K562 (cell line): ENCODE data around the gene PIM3. TPM values are rescaled to one million over a fixed set of nuclear protein-coding genes. Genes with fewer than 3 reads are reported as not detected.

Experiments
- ATAC-seq: fragments of 200-7000 bp; cut with Tn5 transposase; 3 replicates; pipeline ENCODE4 v1.9.1; 2020; ENCODE audit warnings: moderate library complexity
- BruUV-seq: library from RNA; stranded (reverse); fragments of 400-500 nt; replicated peaks from 2 replicates; lab custom pipeline; 2021; lab: Mats Ljungman, UMichigan
- CTCF ChIA-PET: fragments of 300-600 bp; formaldehyde crosslinking; extraction: SDS; loops from one replicate; lab custom pipeline; 2021; ENCODE audit warnings: low intra/inter-chr PET ratio; lab: Yijun Ruan, JAX
- POLR2A ChIA-PET: fragments of 300-600, 350-650 bp; sonication (Branson Sonifier 250); formaldehyde crosslinking; extraction: SDS; loops from one replicate; lab custom pipeline; 2021; ENCODE audit warnings: antibody characterized with exemption, inconsistent platforms; lab: Yijun Ruan, JAX
- DNase-seq, 4 experiments: peaks; one replicate each; pipeline versions ENCODE4 v3.0.0 to v3.0.0-alpha.2; 2011 to 2018; ENCODE audit warnings: low spot score in 3 of 4, mixed read lengths in 3 of 4; ENCODE audit errors: extremely low read depth in 1 of 4
- FAIRE-seq: peaks from 2 replicates; lab custom pipeline; 2011; peaks lifted over from hg19 to GRCh38; lab: Jason Lieb, UNC
- H2AFZ ChIP-seq: 2 replicates; pipeline ENCODE4 v1.6.0; 2011; ENCODE audit warnings: low read depth, low read length, control low read depth, inconsistent platforms
- H3K27ac ChIP-seq: fragments of 200-600 bp; 3 replicates; pipeline ENCODE4 v1.8.0; 2011; ENCODE audit warnings: low read depth, mild to moderate bottlenecking, control low read depth, inconsistent platforms, low read length, moderate library complexity, mixed read lengths; ENCODE audit errors: extremely low read depth
- H3K27me3 ChIP-seq, 2 experiments: fragments of 300-600 bp in 1 of 2; 2 replicates in 1 of 2; 3 replicates in 1 of 2; pipeline versions ENCODE4 v1.6.0 to v1.8.0; 2011; ENCODE audit warnings: inconsistent platforms in 2 of 2, low read length in 2 of 2, mild to moderate bottlenecking in 1 of 2, mixed read lengths in 1 of 2, moderate library complexity in 1 of 2; ENCODE audit not compliant: control insufficient read depth in 2 of 2, insufficient read depth in 2 of 2
- H3K36me3 ChIP-seq: fragments of 300-600 bp; 3 replicates; pipeline ENCODE4 v1.8.0; 2011; ENCODE audit warnings: mild to moderate bottlenecking, low read length, inconsistent platforms; ENCODE audit not compliant: control insufficient read depth, insufficient read depth
- H3K4me1 ChIP-seq, 2 experiments: fragments of 200-600 bp in 1 of 2; replicated peaks in 1 of 2; 2 replicates in 1 of 2; 3 replicates in 1 of 2; pipeline versions ENCODE4 v1.5.1 to v1.8.0; 2011; ENCODE audit warnings: inconsistent platforms in 2 of 2, low read length in 2 of 2, mild to moderate bottlenecking in 1 of 2, mixed read lengths in 1 of 2, moderate library complexity in 1 of 2; ENCODE audit not compliant: control insufficient read depth in 2 of 2, insufficient read depth in 2 of 2
- H3K4me2 ChIP-seq: 2 replicates; pipeline ENCODE4 v1.6.1; 2011; ENCODE audit warnings: low read length, control low read depth, inconsistent platforms, mixed read lengths; ENCODE audit not compliant: insufficient read depth
- H3K4me3 ChIP-seq: fragments of 200-600 bp; sonication (generic), shearing (Covaris generic); 2 replicates; pipeline ENCODE4 v1.5.1; 2016; ENCODE audit warnings: control low read depth, inconsistent platforms
- H3K79me2 ChIP-seq: fragments of 200-600 bp; 3 replicates; pipeline ENCODE4 v1.8.0; 2011; ENCODE audit warnings: low read length, inconsistent platforms; ENCODE audit not compliant: control insufficient read depth, insufficient read depth
- H3K9ac ChIP-seq, 2 experiments: 2 replicates each; pipeline versions ENCODE4 v1.6.0 to v1.6.1; 2011; ENCODE audit warnings: low read depth in 2 of 2, low read length in 2 of 2, control low read depth in 1 of 2, inconsistent platforms in 1 of 2, mild to moderate bottlenecking in 1 of 2, mixed read lengths in 1 of 2; ENCODE audit not compliant: insufficient read depth in 1 of 2
- H3K9me1 ChIP-seq: one replicate; pipeline ENCODE4 v1.6.0; 2011; ENCODE audit warnings: inconsistent platforms, mild to moderate bottlenecking, low read length, moderate library complexity; ENCODE audit not compliant: control insufficient read depth, insufficient read depth
- H3K9me3 ChIP-seq: replicated peaks from 2 replicates; pipeline ENCODE4 v1.5.1; 2011; ENCODE audit warnings: low read depth, low read length, inconsistent platforms; ENCODE audit not compliant: control insufficient read depth, insufficient read depth
- H4K20me1 ChIP-seq: replicated peaks from 2 replicates; pipeline ENCODE4 v1.6.1; 2011; ENCODE audit warnings: low read length, inconsistent platforms, mixed read lengths; ENCODE audit not compliant: control insufficient read depth, insufficient read depth
- C11orf30 ChIP-seq: fragments of 450-650 bp; IDR thresholded peaks from 2 replicates; pipeline ENCODE4 v1.6.1; 2016; ENCODE audit warnings: low read depth, mild to moderate bottlenecking
- NCOA4 ChIP-seq: fragments of 450-650 bp; IDR thresholded peaks from 2 replicates; pipeline ENCODE4 v1.6.1; 2018; ENCODE audit warnings: mild to moderate bottlenecking; ENCODE audit not compliant: partially characterized antibody
- PHTF2 ChIP-seq: fragments of 250-450 bp; sonication (Bioruptor Pico); IDR thresholded peaks from 2 replicates; pipeline ENCODE4 v1.5.0; 2021; ENCODE audit warnings: mild to moderate bottlenecking
- TFAM ChIP-seq: fragments of 250-450 bp; sonication (Bioruptor Pico); conservative IDR thresholded peaks from 2 replicates; pipeline ENCODE4 v1.5.0; 2021; ENCODE audit warnings: mild to moderate bottlenecking, moderate library complexity
- ZBTB9 ChIP-seq: fragments of 450-650 bp; formaldehyde crosslinking; IDR thresholded peaks from 2 replicates; pipeline ENCODE4 v1.4.0; 2020; ENCODE audit warnings: mild to moderate bottlenecking, moderate library complexity
- ZNF589 ChIP-seq: fragments of 200-800 bp; sonication (Bioruptor generic); IDR thresholded peaks from 2 replicates; pipeline ENCODE4 v1.6.1; 2016; ENCODE audit warnings: low read depth, missing genetic modification characterization, missing compliant biosample characterization
- WGBS: fragments of 100-300 bp; shearing (Covaris generic); methylation state at CpG from one replicate; pipeline ENCODE4 v1.1.6; 2016; ENCODE audit warnings: low coverage, mixed read lengths; ENCODE audit not compliant: insufficient coverage; ENCODE audit errors: missing lambda C conversion rate; 5-methylcytosine and 5-hydroxymethylcytosine counted together
- in situ Hi-C: fragments of 300-500 bp; cut with MboI; formaldehyde crosslinking; loops from 4 replicates; pipeline ENCODE4 v1.15.0; 2018; ENCODE audit warnings: inconsistent platforms, mixed read lengths
- intact Hi-C: fragments of 100-400 bp; cut with micrococcal nuclease; formaldehyde crosslinking; loops from 2 replicates; pipeline ENCODE4 v1.14.2; 2022
- polyA plus RNA-seq, 8 experiments: library from polyadenylated mRNA; depleted of rRNA in 4 of 8; stranded (reverse) in 5 of 8; unstranded in 3 of 8; fragments of >200 nt; fragmentation: Nextera tagmentation in 2 of 8; fragmentation: Illumina TruSeq in 1 of 8; extraction: Ambion mirVana in 2 of 8; extraction: Trizol in 1 of 8; gene quantifications; 2 replicates each; pipeline versions ENCODE4 v1.2.1 to v1.2.3, GENCODE V29; 2011 to 2014; ENCODE audit warnings: inconsistent platforms in 1 of 8, missing spikeins in 1 of 8
- total RNA-seq, 7 experiments: library from RNA; depleted of rRNA in 6 of 7; stranded (reverse); fragments of >200 nt in 6 of 7; fragmentation: Illumina TruSeq in 2 of 7; extraction: Trizol in 2 of 7; gene quantifications; 2 replicates each; pipeline versions ENCODE4 v1.2.1 to v1.2.3, GENCODE V29; 2011 to 2021; ENCODE audit warnings: low replicate concordance in 1 of 7

PIM3 gene
- total and polyA plus RNA-seq, 9 of the 15 experiments (the other 6 are each of a cell fraction or from before 2014, with no cell fraction given): 0.24 to 40.5 (median 5.3) TPM

GRCh38 chr22:49996518-49997250 lies 36.1 kb downstream of the PIM3 start (continued):
- TF ChIP-seq ZNF589 (CRISPR knock-in tag): no peak
- no peak for TF ChIP-seq PHTF2 (CRISPR knock-in tag)

- POLR2A ChIA-PET: no interaction called here
- no peak for DNase-seq
- BruUV-seq: no TSS peak
- FAIRE-seq: no peak
- Histone ChIP-seq H3K9me1 (no peaks in the 10 kb centered on the region), H3K27ac (no peak overlapping the region), H3K79me2 (no peaks in the 10 kb centered on the region), H3K9ac (no peak overlapping the region), H3K4me1 (peaks cover 0 to 85% of the 10 kb centered on the region in 2 experiments; a peak in 3 of 5 replicates), H4K20me1 (no peaks in the 10 kb centered on the region), H3K9me3 (no peaks in the 10 kb centered on the region), H2AFZ (no peak overlapping the region), H3K36me3 (no peaks in the 10 kb centered on the region), H3K4me3 (no peak overlapping the region), H3K4me2 (no peak overlapping the region), H3K27me3 (no peaks in the 10 kb centered on the region)
- CTCF ChIA-PET: no interaction called here
- ATAC-seq: no peak
- WGBS: 60% methylated on average over 4 of the region's 12 CpGs
- intact Hi-C loops: no loop called here
- in situ Hi-C loops: no loop called here
- no peak for TF ChIP-seq ZBTB9 (CRISPR knock-in tag)
- no peak for TF ChIP-seq C11orf30
- TF ChIP-seq TFAM (CRISPR knock-in tag): no peak
- TF ChIP-seq NCOA4: no peak
Observed at GRCh38 chr22:49997251-49997599, 36.7 kb downstream of the PIM3 start.
